ELR (cell line): ENCODE results near the gene PLEKHH1.
A peak's percentile ranks its signal among the peaks of the same experiment; 100 is the strongest.
"Not testable (repeated sequence)": the region's sequence is repeated elsewhere in the genome, so short reads cannot be mapped to it uniquely, and the experiment has no call there.

Experiments
- DNase-seq: peaks from one replicate; pipeline ENCODE4 v3.0.0-alpha.2; 2015; ENCODE audit warnings: low read depth

PLEKHH1 gene

DNA sequence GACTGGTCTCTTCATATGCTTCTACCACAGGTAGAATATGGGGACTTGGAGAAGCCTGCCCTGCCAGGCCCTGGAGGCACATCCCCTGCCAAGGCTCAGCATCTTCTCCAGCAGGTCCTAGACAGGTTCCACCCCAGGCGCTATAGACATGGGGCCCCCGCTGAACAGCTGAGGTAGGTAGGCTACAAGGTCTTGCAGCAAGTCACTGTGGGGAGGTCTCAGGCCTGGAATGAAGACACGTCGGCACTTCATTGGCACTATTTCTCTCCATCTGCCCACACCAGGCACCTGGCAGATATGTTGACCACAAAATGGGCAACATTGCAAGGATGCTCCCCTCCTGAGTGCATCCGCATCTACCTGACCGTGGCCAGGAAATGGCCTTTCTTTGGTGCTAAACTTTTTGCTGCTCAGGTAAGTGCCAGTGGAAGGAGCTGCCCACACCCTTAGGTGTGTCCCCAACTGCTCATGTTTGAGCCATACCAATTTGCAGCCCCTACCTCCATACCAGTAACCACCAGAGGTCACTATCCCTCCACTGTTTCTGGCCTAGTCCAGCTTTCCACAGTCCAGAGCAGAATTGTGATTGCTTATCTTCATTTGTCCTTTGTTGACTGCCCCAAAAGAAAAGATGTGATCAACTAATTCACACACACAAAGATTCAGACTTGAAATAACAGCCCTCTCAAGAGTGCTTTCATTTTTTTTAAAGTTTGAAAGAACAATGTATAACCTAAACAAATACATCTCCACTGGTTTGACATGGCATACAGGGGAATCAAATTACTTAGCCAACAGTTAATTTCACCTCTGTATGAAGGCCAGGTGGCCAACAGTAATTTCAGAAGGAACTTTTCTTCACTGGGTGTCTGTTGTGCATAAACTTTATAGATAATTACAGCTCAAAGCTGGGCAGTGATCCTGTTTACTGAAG is 50.9 kb downstream of the PLEKHH1 start:
- DNase-seq = peak; percentile 69

DNA sequence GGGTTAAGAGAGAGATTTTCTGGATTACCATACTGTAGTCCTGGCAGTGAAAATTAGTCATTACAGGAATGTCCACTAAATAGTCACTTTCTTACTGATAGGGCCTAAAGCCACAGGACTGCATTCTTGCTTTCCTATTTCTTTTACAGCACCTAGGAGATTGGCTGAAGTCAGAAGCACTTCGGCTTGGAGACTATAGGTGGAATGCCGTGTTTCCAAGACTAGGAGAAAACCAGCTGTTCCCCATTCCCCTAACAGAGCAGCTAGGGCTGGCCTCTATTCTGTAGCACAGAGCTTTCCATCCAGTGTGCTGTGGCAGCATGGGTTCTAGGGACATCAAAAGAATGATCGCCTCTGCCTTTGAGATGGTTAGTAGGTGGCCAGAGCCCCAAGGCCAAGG is 51.9 kb downstream of the PLEKHH1 start:
- peak; percentile 21 for DNase-seq

DNA sequence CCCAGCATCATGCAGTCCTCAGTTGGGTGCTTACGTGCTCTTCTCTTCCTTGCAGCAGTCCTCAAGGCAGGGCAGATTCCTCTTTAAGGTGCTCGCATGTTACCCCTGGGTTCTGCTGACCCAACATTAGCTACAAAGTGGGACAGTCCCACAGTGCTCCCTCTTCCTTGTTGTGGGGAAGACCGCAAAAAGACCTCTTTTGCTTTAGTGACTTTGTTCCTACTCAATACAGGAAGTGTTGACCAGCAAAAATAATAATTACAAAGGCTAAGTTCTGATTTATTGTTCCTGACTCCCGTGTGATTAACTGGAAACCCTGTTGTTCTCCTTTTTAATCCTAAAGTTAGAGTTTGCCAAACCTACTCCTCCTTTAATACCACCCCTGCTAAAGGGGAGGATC is 53.3 kb downstream of the PLEKHH1 start:
- DNase-seq = no peak

DNA sequence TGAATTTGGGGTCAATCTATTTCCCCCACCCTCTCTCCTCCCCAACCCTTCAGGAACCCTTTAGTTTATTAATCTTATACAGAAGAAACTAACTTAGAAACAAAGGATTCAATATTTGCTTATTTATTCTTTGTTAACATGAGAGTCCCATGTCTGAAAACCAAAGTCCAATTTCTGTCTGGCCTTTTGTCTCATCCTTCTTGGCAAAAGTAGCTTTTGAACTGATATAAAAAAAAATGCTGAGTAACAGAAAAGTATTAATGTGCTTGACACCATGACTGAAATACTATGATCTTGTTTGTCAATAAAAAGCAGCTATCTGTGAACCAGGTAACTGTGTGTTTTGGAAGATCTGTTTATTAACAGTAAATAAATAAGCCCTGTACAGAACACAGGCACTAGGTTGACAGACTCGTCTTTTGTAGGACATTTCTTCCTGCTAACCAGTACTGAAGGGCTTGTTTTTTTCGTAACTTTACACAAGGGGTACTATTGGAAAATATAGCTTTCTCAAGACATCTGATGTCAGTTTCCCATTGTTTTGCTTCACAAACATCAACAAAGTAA is 56.2 kb downstream of the PLEKHH1 start:
- no peak for DNase-seq

DNA sequence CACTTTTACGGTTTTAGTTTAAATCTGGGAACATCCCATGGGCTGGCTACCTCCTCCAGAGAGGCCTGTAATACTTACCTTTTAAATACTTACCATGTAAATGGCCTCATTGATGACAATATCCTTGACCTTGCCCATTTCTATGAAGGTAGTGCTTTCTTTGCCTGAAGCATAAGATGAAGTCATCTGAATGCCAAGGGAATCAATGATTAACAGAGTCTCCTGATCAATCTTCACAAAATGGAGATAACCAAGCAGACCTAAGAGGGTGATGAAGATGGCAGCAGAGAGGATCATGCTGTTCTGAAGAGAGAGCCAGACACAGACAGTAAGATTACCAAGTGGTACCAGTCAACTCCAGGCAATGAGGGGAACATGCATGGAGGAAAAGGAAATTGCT is 60.6 kb downstream of the PLEKHH1 start:
- DNase-seq = not testable (repeated sequence)

DNA sequence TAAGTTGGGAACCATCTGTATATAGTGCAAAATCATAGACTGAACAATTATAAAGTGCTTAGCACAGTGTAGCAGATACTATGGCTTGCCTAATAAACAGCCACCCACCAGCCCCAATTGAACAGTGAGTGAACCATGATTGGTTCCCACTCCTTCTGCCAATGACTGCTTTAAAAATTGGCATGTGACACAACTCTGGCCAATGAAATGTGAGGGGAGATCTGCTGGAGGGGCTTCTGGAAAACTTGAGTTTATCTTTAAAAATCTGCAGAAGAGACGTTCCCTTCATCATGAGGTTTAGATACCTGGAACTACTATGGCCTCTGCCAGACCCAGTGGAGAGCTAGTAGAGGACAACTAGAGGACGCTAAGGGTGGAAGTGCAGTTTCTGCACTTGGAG is 62.3 kb downstream of the PLEKHH1 start:
- no peak for DNase-seq

DNA sequence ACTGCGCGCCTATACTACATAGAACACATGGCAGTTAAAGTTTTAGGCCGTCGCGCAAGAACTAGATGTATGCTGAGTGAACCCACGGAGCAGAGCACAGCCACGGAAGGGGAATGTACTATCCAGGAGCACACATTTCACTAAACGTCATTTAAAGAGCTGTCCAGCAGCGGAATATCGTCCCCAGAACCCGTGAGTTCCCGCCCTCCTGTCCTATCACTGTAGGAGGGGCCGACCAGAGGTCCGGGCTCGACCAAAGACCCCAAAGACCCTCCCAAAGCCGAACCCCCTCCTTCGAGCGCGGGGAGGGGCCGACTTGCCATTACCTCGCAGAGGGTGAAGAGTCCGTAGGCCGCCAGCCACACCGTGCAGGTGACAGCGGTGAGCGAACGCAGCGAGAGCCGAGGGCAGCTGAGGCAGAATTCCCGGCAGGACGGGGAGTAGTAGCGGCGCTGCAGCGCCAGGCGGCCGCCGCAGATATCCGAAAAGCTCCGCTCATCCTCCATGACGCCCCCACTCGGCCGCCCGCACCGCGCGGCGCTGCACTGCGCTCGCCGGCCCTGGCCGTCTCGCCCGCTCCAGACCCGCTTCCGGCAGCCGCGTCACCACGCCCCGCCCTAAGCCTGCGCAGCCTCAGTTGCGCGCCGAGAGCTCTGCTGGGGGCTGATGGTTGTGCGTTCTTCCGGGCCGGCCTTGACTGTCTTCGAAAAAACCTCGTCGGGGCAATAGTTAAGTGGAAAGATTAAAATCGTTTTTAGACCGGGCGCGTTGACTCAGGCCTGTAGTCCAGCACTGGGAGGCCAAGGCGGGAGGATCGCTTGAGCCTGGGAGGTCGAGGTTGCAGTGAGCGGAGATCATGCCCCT is 66.8 kb downstream of the PLEKHH1 start, which contains the start of gene PIGH:
Gene PIGH (minus strand): TSS at position 571 of the 864 bp plus-strand sequence. CDS start 65 bp downstream, at position 506.
- peak; percentile 90 for DNase-seq

DNA sequence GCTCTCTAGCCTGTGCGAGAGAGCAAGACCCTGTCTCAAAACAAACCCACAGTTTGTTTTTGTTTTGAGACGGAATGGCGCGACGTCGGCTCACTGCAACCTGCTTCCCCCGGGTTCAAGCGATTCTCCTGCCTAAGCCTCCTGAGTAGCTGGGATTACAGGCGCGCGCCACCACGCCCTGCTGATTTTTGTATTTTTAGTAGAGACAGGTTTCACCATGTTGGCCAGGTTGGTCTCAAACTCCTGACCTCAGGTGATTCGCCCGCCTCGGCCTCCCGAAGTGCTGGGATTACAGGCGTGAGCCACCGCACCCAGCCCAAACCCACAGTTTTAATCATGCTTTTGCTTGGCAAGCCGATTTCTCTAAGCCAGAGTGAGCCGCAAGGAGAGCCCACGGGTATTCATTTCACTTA is 67.5 kb downstream of the PLEKHH1 start:
- DNase-seq = not testable (repeated sequence)

DNA sequence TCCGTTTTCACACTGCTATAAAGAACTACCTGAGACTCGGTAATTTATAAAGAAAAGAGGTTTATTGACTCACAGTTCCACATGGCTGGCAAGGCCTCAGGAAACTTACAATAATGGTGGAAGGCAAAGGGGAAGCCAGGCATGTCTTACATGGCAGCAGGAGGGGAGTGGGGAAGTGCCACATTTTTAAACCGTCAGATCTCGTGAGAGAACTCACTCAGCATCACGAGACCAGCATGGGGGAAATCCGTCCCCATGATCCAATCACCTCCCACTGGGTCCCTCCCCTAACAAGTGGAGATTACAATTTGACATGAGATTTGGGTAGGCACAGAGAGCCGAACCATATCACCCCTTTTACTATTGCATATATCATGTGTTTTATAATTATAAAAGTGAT is 69.0 kb downstream of the PLEKHH1 start:
- no peak for DNase-seq

DNA sequence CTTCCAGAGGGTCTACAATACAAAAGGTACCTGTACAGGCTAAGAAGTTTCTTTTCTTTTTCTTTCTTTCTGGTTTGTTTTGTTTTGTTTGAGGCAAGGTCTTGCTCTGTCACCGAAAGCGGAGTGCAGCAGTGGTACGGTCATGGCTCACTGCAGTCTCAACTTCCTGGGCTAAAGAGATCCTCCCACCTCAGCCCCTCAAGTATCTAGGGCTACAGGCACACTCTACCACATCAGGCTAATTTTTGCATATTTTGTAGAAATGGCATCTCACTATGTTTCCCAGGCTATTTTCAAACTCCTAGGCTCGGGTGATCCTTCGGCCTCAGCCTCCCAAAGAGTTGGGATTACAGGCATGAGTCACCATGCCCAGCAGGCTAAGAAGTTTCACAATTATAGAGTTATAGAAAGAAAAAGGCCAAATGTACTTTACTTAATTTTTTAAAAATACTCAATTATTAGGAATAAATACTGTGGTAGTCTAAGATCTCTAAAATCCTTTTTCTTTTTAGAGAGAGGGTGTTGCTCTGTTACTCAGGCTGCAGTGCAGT is 70.0 kb downstream of the PLEKHH1 start:
- DNase-seq = peak; percentile 17

DNA sequence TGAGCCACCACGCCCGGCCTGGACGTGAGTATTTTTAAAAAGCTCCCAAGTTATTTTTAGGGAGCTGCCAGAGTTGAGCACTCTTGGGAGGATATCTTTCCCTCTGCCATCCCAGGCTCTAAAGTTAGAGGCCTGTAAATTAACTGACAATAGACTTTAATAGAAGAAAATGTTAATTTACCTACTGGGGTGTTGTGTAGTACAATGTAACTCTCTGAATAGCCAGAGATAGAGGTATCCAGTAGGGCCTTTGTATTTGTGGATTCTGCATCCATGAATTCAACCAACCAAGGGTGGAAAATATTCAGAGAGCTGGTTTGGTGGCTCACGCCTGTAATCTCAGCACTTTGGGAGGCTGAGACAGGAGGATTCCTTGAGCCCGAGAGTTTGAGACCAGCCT is 74.6 kb downstream of the PLEKHH1 start:
- no peak for DNase-seq

DNA sequence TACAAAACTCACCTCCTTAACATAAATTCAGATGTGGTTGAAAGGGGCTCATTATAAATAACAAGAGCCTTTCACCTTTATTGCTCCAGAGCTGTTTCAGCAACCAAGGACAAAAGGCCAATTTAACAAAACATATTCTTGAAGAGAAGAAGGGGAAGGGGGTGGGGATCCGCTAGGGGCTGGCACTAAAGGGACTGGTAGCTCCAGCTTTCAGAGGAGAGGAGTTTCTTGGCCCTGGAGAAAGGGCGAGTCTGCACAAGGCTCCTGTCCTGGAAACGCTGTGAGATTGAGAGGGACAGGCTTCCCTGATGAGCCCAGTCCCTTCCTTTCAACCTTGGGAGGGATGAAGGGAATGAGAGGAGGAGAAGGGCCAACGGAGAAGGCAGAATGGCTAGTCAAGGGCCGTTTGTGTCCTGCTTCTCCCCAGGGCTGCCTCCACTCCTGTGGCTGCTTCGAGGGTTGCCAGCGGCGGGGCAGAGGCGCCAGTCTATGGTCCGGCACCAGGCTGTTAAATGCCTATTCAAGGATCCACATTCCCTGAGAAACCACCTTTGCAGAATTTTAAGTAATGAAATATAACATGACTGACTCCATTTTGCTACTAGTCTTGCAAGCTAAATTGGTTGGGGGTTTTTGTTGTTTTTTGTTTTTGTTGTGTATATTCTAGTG is 76.7 kb downstream of the PLEKHH1 start:
- DNase-seq = no peak

DNA sequence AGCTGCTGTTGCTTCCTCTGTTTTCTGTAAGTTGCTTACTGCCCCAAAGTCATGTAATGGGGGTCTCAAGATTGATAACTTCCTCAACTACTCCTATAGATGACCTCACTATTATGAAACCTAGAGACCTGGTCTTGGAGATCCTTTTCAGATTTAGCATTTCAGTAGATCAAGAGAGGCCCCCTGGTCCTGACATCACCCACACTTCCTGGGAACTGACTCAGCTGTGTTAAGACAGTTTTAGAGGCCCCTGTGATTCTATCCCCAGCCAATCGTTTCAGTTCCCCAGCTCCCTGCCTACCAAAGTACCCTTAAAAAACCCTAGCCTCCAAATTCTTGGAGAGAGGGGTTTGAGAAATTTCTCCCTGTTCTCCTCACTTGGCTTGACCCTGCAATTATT is 77.4 kb downstream of the PLEKHH1 start:
- peak; percentile 24 for DNase-seq

DNA sequence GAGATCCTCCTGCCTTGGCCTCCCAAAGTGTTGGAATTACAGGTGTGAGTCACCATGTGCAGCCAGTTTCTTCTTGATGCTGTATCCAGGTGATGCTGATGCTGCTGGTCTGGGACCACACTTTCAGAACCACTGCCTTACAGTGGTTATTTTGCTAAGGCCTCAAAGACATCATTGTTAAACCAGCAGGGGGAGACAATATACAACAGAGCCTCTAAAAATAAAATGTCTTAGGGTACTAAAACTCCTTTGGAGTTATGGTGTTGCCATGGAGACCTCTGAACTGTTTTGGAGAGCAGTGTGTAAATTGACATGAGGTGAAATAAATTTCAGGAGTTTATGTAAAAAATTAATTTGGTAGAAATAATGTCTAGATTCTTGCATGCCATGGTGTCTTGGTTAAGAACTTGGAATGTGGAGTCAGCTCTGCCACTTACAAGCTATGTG is 85.5 kb downstream of the PLEKHH1 start:
- DNase-seq = peak; percentile 88

DNA sequence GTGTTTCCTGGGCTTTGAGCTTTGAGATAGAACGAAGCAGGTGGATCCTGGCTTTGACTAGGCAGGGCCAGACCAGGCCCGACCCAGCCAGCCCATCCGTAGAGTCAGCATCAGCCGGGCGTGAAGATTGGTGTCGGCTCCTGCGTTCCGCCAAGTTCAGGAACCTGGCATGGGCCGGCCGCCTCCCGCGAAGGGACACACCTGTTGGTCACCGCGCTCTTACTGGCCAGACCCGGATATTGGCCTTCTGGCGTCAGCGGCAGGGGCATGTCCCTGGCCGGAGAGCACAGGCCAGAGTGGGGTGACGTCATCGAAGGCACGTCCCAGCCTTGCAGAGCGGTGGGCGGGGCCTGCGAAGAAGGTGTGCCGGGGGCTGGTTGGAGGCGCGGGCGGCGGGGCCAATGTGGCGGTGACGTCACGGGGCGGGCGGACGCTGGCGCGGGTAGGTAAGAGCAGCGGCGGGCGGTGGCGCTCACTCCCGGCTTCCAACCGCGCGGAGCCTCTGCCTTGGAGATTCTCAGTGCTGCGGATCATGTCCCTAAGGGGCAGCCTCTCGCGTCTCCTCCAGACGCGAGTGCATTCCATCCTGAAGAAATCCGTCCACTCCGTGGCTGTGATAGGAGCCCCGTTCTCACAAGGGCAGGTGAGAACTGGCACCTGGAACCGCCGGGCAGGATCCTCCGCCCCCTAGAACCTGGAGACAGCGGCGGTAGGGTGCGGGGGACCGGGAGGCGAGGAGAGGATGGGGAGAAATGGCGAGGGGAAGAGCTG is 86.5 kb downstream of the PLEKHH1 start, which contains the start of gene ARG2:
Gene ARG2 (plus strand): TSS at position 475 of the 771 bp plus-strand sequence. CDS start 58 bp downstream, at position 533.
- peak; percentile 97 for DNase-seq

DNA sequence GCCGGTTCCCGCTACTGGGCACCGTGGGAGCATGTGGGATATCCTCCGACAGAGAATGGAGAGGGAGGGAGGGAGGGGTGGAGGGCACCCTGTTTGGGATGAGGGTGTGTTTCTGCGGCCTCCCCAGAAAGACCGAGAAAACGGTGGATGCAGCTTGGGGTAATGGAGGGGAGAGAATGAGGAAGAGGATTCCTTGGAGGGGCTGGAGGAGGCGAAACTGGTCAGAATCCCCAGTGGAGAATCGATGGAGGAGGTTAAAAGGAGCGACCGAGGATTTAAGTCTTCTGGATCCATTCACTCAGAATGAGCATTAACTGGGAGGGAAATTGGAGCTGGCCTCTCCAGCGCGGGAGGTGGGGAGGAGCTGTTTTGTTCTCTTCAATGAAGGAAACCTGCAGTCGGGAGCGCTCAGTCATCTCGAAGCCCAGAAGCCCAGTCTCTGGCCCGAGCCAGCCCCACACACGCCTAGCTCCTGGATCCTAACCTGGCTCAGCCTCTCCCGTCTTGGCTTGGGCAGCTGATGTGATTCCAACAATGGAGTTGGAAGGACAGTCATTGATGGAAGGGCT is 87.2 kb downstream of the PLEKHH1 start:
- peak; percentile 29 for DNase-seq

DNA sequence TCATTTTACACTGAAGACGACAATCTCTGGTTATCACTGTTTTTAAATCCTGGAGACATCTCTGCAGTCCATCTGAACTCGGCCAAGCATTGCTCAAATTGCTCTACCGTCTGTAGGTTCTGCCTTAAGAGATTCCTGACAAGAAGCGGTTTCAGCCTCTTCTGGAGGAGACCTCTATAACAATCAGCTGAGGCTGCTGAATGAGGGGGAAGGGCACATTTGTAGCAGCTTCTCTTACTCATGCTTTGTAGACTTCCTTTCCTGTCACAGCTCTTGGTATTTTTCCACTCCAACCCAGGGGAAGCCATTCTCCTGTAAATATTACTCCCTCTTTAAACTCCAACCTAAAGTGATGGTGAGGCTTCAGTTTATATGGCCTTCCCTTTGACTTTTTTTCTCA is 89.6 kb downstream of the PLEKHH1 start:
- DNase-seq = peak; percentile 91

DNA sequence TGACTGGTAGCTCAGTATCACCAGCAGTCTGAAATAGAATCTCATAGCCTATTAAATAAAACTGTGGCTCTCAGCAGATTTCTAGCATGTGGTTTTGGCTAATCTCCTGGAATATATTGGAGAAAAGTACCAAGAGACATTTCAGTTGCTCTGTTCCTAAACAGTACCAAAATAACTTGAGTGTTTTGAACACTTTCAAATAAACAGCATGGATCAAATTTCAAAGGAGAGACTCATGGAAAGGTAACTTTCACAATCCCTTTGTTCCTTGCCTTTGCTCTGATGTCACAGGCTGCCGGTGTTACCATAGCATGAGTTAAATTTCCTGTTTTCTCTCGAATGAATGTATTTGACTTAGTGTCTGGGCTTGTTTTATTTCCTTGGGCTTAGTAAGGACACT is 90.0 kb downstream of the PLEKHH1 start:
- DNase-seq = peak; percentile 51

DNA sequence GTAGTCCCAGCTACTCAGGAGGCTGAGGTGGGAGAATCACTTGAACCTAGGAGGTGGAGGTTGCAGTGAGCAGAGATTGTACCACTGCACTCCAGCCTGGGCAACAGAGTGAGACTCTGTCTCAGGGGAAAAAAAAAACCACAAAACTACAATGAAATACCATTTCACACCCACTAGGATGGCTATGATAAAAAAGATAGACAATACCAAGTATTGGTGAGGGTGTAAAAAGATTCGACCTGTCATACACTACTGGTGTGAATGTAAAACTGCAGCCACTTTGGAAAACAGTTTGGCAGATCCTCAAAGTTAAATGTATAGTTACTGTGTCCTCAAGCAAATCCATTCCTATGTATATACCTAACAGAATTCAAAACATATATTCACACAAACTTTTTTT is 93.0 kb downstream of the PLEKHH1 start:
- DNase-seq = not testable (repeated sequence)

DNA sequence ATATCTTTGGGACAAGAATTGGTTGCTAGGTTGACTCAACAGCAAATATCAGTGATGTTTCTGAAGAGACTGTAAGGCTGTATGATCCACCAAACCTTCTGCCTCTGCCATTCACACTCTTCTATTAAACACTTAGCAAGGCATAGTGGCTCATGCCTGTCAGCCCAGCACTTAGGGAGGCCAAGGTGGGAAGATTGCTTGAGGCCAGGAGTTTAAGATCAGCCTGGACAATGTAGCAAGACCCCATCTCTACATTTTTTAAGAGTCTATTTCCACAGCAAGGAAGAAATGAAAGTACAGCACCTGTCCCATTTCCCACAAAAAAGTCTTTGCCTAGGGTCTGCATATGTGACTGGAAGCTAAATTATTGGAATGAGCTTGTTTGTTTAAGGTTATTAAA is 94.4 kb downstream of the PLEKHH1 start:
- no peak for DNase-seq
